Measurements from ENCODE around the gene MXD1. TPM values are rescaled to one million over a fixed set of nuclear protein-coding genes. Genes with fewer than 3 reads are reported as not detected.

MXD1 gene
- total and polyA plus RNA-seq, 2 experiments from 2014 or later = 1.8 to 3.9 TPM

GRCh38 chr2:69916106-69916505 is 1.2 kb downstream of the MXD1 start:
- Histone ChIP-seq H3F3A (replicated peaks; ENCODE audit: low read depth) (no peaks in the 10 kb centered on the region), H3K4me2 (peak overlapping the region; percentile 82), H3K4me3 (peak overlapping the region; percentile 67; the same call in 1 of the 2 replicates), H3K9me2 (ENCODE audit: insufficient read depth) (no peaks in the 10 kb centered on the region), H3K4me1 (ENCODE audit: insufficient read depth) (no peaks in the 10 kb centered on the region), H4K20me1 (replicated peaks; ENCODE audit: insufficient read depth) (no peaks in the 10 kb centered on the region), H2AFZ (no peak overlapping the region), H3K36me3 (ENCODE audit: insufficient read depth) (no peaks in the 10 kb centered on the region), H3K79me2 (replicated peaks; ENCODE audit: insufficient read depth) (no peaks in the 10 kb centered on the region), H3K27me3 (ENCODE audit: insufficient read depth) (no peaks in the 10 kb centered on the region), H3K27ac (ENCODE audit: low read depth) (no peak overlapping the region)
- no peak for DNase-seq (ENCODE audit: low spot score)
- Mint-ChIP-seq H3K9me3 (no peaks in the 10 kb centered on the region), H3K4me1 (0 out of 3 replicates have a peak, but pooled peaks cover 6% of the 10 kb centered on the region), H3K27me3 (ENCODE audit: insufficient read depth, low read depth, poor library complexity) (peaks cover 6% of the 10 kb centered on the region), H3K36me3 (ENCODE audit: low read depth) (peaks cover 3% of the 10 kb centered on the region; the same call in 1 of the 3 replicates), H3K4me3 (peak overlapping the region; percentile 71), H3K27ac (no peak overlapping the region)
- no peak for ATAC-seq
- TF ChIP-seq NANOG (IDR thresholded peaks at IDR 0.05; ENCODE audit: borderline replicate concordance) = no peak
- no peak for TF ChIP-seq STAT1 (IDR thresholded peaks at IDR 0.05; ENCODE audit: unreplicated experiment)
- no peak for TF ChIP-seq ETS1 (IDR thresholded peaks at IDR 0.05)
- no peak for TF ChIP-seq EZH2phosphoT487 (IDR thresholded peaks at IDR 0.05; ENCODE audit: unreplicated experiment)
- TF ChIP-seq CTCF (conservative IDR thresholded peaks at IDR 0.05; ENCODE audit: low read depth in 2 of 2) = no peak
- no peak for TF ChIP-seq EZH2 (IDR thresholded peaks at IDR 0.05; ENCODE audit: low read depth, unreplicated experiment)
- TF ChIP-seq ZNF462 (CRISPR knock-in tag; IDR thresholded peaks at IDR 0.05) = no peak
- no peak for TF ChIP-seq CREB1 (CRISPR knock-in tag; IDR thresholded peaks at IDR 0.05; ENCODE audit: low read depth)
- no peak for TF ChIP-seq POLR2AphosphoS5 (IDR thresholded peaks at IDR 0.05; ENCODE audit: low read depth)
- TF ChIP-seq REST (IDR thresholded peaks at IDR 0.05; ENCODE audit: unreplicated experiment) = no peak
- no peak for TF ChIP-seq ZNF331 (CRISPR knock-in tag; IDR thresholded peaks at IDR 0.05; ENCODE audit: low read depth)
- TF ChIP-seq ZNF114 (CRISPR knock-in tag; IDR thresholded peaks at IDR 0.05) = no peak
- no peak for TF ChIP-seq JUNB (IDR thresholded peaks at IDR 0.05; ENCODE audit: unreplicated experiment)

All from GM23338 (cell line).